PC-3 (cell line): ENCODE measurements around the gene DOC2A. TPM values are rescaled to one million over a fixed set of nuclear protein-coding genes. Genes with fewer than 3 reads are reported as not detected.

Experiments
- ATAC-seq: fragments of 200-7000 bp; cut with Tn5 transposase; 2 replicates; pipeline ENCODE4 v1.9.1; 2020; ENCODE audit warnings: mild to moderate bottlenecking, moderate library complexity
- Bru-seq: library from RNA; stranded (reverse); fragments of 400-500 nt; gene quantifications from one replicate; lab custom pipeline; 2021; lab: Mats Ljungman, UMichigan
- BruChase-seq, 2 experiments: library from RNA; stranded (reverse); fragments of 400-500 nt; gene quantifications; one replicate each; lab custom pipeline; 2021; lab: Mats Ljungman, UMichigan
- BruUV-seq: library from RNA; stranded (reverse); fragments of 400-500 nt; replicated peaks from 2 replicates; lab custom pipeline; 2021; lab: Mats Ljungman, UMichigan
- CTCF ChIA-PET: fragments of 300-600 bp; sonication (Branson Sonifier 250); formaldehyde crosslinking; loops from one replicate; lab custom pipeline; 2022; ENCODE audit warnings: antibody characterized with exemption; lab: Charles Lee
- POLR2A ChIA-PET: fragments of 300-600 bp; sonication (Branson Sonifier 250); formaldehyde crosslinking; loops from one replicate; lab custom pipeline; 2022; ENCODE audit warnings: antibody characterized with exemption; ENCODE audit not compliant: unreplicated experiment; lab: Charles Lee
- DNase-seq: peaks from one replicate; pipeline ENCODE4 v3.0.0-alpha.2; 2015
- H2AFZ ChIP-seq: fragments of 300-600 bp; sonication (generic); 2 replicates; pipeline ENCODE4 v1.6.0; 2016; ENCODE audit warnings: antibody characterized with exemption, low read length
- H3F3A ChIP-seq: fragments of 300-600 bp; sonication (generic); one replicate; pipeline ENCODE4 v1.6.0; 2017; ENCODE audit warnings: antibody characterized with exemption, low read length, control low read depth, mild to moderate bottlenecking; ENCODE audit not compliant: unreplicated experiment
- H3K27ac ChIP-seq: fragments of 300-600 bp; sonication (generic); 2 replicates; pipeline ENCODE4 v1.5.1; 2016; ENCODE audit warnings: mild to moderate bottlenecking, low read length
- H3K27me3 ChIP-seq: fragments of 300-600 bp; sonication (generic); 2 replicates; pipeline ENCODE4 v1.6.1; 2016; ENCODE audit warnings: low read length, mixed read lengths
- H3K36me3 ChIP-seq: fragments of 300-600 bp; sonication (generic); 2 replicates; pipeline ENCODE4 v1.6.1; 2016; ENCODE audit warnings: low read depth, mixed run types, low read length, mixed read lengths
- H3K4me1 ChIP-seq: fragments of 300-600 bp; sonication (generic); 2 replicates; pipeline ENCODE4 v1.5.1; 2016; ENCODE audit warnings: low read length; ENCODE audit not compliant: insufficient read depth
- H3K4me2 ChIP-seq: fragments of 300-600 bp; sonication (generic); 2 replicates; pipeline ENCODE4 v1.6.0; 2016; ENCODE audit warnings: low read length
- H3K4me3 ChIP-seq: fragments of 300-600 bp; sonication (generic); 2 replicates; pipeline ENCODE4 v1.5.1; 2016; ENCODE audit warnings: mild to moderate bottlenecking, low read length, mixed read lengths
- H3K79me2 ChIP-seq: fragments of 300-600 bp; sonication (generic); 2 replicates; pipeline ENCODE4 v1.6.1; 2017; ENCODE audit warnings: low read length, mixed read lengths
- H3K9ac ChIP-seq: fragments of 300-600 bp; sonication (generic); 2 replicates; pipeline ENCODE4 v1.6.0; 2016; ENCODE audit warnings: mild to moderate bottlenecking, low read length
- H3K9me2 ChIP-seq: fragments of 300-600 bp; sonication (generic); replicated peaks from 2 replicates; pipeline ENCODE4 v1.6.1; 2016; ENCODE audit warnings: mixed run types, low read length, mixed read lengths
- H3K9me3 ChIP-seq: fragments of 300-600 bp; sonication (generic); 2 replicates; pipeline ENCODE4 v1.6.1; 2016; ENCODE audit warnings: low read length, mixed read lengths
- H4K20me1 ChIP-seq: fragments of 300-600 bp; sonication (generic); 2 replicates; pipeline ENCODE4 v1.6.1; 2016; ENCODE audit warnings: low read length, mixed read lengths
- CTCF ChIP-seq: fragments of 300-600 bp; sonication (generic); conservative IDR thresholded peaks from 2 replicates; pipeline ENCODE4 v1.5.1; 2017; ENCODE audit warnings: antibody characterized with exemption, low read depth, mild to moderate bottlenecking, low read length
- EZH2 ChIP-seq: fragments of 300-600 bp; sonication (generic); IDR thresholded peaks from one replicate; pipeline ENCODE4 v1.6.1; 2017; ENCODE audit warnings: antibody characterized with exemption, mild to moderate bottlenecking, low read length; ENCODE audit not compliant: unreplicated experiment
- EZH2phosphoT487 ChIP-seq: fragments of 300-600 bp; sonication (generic); IDR thresholded peaks from 2 replicates; pipeline ENCODE4 v1.6.1; 2018; ENCODE audit warnings: mild to moderate bottlenecking, antibody characterized with exemption, low read length, borderline replicate concordance
- intact Hi-C: fragments of 100-400 bp; cut with micrococcal nuclease; formaldehyde crosslinking; loops from 2 replicates; pipeline ENCODE4 v1.9.0; 2023
- long read RNA-seq: library from polyadenylated mRNA; unstranded; transcript quantifications from one replicate; pipeline ENCODE4 v2.0.0, GENCODE V29; 2021; ENCODE audit not compliant: unreplicated experiment
- total RNA-seq: library from RNA; depleted of rRNA; stranded (reverse); fragments of >200 nt; gene quantifications from 2 replicates; pipeline ENCODE4 v1.2.3, GENCODE V29; 2014; rRNA removed

The DOC2A gene
- total RNA-seq, result 4.6 and 5.2 TPM in 2 replicates
- percentile 30 among the genes with signal in this experiment for Bru-seq, nascent RNA
- percentile 38 among the genes with signal in this experiment for BruChase-seq, experiment 1, labeled RNA remaining after a 6-hour chase
- BruChase-seq, experiment 2, labeled RNA remaining after a 2-hour chase, result percentile 38 among the genes with signal in this experiment
- long read RNA-seq, partial matches to known transcripts, result 2 of 3 reads
- long read RNA-seq, other reads (novel, unspliced or antisense), result 1 of 3 reads

GRCh38 chr16:30010844-30011713 is at the start of gene DOC2A:
Gene DOC2A, minus strand, starts transcription at chr16:30011027. Its CDS starts 805 bp downstream, at chr16:30010222.
- Histone ChIP-seq H2AFZ (peak within 1 kb of the TSS; percentile 57), H3K9me3 (no peaks in the 10 kb centered on the region), H3K36me3 (no peaks in the 10 kb centered on the region), H3K4me2 (peak within 1 kb of the TSS; percentile 78), H3F3A (no peaks in the 10 kb centered on the region), H3K27me3 (no peaks in the 10 kb centered on the region), H3K9ac (no peak within 1 kb of the TSS), H3K4me3 (peak within 1 kb of the TSS; percentile 59), H3K27ac (no peak within 1 kb of the TSS), H4K20me1 (no peaks in the 10 kb centered on the region), H3K4me1 (no peaks in the 10 kb centered on the region), H3K9me2 (no peaks in the 10 kb centered on the region), H3K79me2 (no peaks in the 10 kb centered on the region)
- intact Hi-C loops, result no loop called here
- no peak for DNase-seq
- ATAC-seq, result peak; percentile 65
- no TSS peak for BruUV-seq
- ChIA-PET POLR2A (no interaction called here), CTCF (no interaction called here)
- TF ChIP-seq EZH2, result no peak
- no peak for TF ChIP-seq CTCF
- no peak for TF ChIP-seq EZH2phosphoT487

GRCh38 chr16:30060346-30060745 is 49.5 kb upstream of the DOC2A start:
- intact Hi-C loops, result no loop called here
- peaks cover 21% of the 10 kb centered on the region for H3K4me1 ChIP-seq
- ChIA-PET CTCF (no interaction called here), POLR2A (no interaction called here)
- TF ChIP-seq EZH2 (no peak), CTCF (no peak), EZH2phosphoT487 (no peak)
- no peak overlapping the region for H3K4me2 ChIP-seq
- H3K9ac ChIP-seq, result no peak overlapping the region
- no peaks in the 10 kb centered on the region for H3K9me2 ChIP-seq
- DNase-seq (no peak), ATAC-seq (no peak)
- no peak overlapping the region for H3K4me3 ChIP-seq
- BruUV-seq, result no TSS peak
- H2AFZ ChIP-seq, result no peak overlapping the region
- H3F3A ChIP-seq, result no peaks in the 10 kb centered on the region
- no peak overlapping the region for H3K27ac ChIP-seq
- no peaks in the 10 kb centered on the region for H3K9me3 ChIP-seq
- H3K36me3 ChIP-seq, result no peaks in the 10 kb centered on the region
- no peaks in the 10 kb centered on the region for H3K27me3 ChIP-seq
- H3K79me2 ChIP-seq, result peaks cover 18% of the 10 kb centered on the region; the same call in 1 of the 2 replicates
- H4K20me1 ChIP-seq, result no peaks in the 10 kb centered on the region
